GM18502 (cell line): Measurements from ENCODE around the gene SLC15A3.

Experiments used
- ATAC-seq: cut with Tn5 transposase; IDR thresholded peaks from one replicate; pipeline ENCODE4 v1.9.1; 2021; ENCODE audit warnings: mild to moderate bottlenecking; ENCODE audit not compliant: unreplicated experiment, poor library complexity

Gene SLC15A3

DNA sequence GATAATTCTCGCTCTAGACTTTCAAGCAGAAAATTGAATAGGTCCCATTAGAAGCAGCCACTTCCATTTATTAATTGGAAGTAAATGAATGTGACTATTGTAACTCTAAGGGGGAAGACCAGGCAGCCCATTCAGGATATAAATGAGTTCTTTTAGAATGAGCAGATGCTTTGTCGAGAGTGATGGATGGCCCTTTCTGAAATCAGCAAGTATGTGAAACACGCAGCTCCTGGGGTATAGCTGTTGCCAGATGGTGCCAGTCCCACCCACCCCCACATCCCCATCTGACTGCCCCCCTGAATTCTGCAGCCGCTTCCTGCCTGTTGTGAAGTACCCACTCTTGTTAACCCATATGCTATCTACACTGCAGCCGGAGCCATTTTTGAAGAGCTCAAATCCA, 3.7 kb downstream of the SLC15A3 start:
- ATAC-seq, result no peak

DNA sequence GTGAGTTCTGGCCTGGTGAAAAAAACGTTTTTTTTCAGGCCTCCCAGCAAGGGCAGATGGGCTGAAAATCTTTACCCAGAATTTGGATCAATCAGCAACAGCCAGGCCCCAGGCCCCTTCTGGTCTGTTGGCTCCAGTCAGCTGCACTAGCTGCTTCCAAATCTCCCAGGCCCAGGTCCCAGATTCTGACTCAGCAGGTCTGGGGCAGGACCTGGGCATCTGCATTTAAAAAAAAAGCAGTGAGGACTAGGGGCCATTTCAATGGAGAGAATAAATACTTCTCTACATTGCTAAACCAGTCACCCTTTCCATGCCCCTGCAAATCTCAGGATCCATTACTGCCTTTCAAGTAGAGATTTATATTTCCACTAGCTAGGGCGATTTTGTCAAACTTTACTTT, 4.3 kb downstream of the SLC15A3 start:
- no peak for ATAC-seq

DNA sequence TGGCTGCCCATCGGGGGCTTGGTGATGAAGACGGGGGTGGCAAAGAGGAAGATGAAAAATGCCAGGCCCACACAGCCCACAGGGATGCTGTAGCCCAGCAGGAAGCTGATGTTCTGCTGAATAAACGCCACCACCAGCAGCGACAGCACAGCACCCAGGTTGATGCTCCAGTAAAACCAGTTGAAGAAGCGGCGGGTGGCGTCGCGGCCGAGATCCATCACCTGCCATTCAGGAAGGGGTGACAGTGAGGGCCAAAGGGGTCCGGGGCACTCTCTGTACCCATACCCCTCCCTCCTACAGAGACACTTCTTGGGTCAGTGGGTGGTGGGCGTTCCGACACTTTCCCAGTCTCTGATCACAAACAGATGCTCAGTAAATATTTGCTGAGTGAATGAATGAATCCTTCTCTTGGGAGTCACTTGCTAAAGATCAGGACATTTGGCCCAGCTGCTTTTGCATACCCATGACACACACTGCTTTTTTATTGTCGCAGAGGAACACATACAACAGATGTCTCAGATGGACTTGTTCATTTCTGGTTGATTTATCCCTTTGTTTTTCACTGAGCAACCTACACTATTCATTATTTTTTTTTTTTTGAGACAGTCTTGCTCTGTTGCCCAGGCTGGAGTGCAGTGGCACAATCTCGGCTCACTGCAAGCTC, 5.2 kb downstream of the SLC15A3 start:
- ATAC-seq, result no peak

DNA sequence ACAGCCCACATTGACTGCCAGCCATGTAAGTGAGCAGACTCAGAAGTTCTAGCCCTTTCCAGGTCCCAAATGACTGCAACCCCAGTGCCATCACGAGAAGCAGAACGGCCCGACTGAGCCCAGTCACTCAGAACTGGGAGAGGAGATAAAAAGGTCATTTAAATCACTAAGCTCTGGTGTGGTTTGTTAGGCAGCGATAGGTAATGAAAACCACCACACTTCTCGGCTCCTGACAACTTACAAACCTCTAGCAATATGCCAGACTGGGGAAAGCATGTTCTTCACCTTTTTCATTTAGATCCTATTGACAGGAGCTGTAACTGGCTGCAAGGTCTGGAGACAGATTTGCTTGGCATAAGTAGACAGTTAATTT, 6.7 kb downstream of the SLC15A3 start:
- no peak for ATAC-seq

DNA sequence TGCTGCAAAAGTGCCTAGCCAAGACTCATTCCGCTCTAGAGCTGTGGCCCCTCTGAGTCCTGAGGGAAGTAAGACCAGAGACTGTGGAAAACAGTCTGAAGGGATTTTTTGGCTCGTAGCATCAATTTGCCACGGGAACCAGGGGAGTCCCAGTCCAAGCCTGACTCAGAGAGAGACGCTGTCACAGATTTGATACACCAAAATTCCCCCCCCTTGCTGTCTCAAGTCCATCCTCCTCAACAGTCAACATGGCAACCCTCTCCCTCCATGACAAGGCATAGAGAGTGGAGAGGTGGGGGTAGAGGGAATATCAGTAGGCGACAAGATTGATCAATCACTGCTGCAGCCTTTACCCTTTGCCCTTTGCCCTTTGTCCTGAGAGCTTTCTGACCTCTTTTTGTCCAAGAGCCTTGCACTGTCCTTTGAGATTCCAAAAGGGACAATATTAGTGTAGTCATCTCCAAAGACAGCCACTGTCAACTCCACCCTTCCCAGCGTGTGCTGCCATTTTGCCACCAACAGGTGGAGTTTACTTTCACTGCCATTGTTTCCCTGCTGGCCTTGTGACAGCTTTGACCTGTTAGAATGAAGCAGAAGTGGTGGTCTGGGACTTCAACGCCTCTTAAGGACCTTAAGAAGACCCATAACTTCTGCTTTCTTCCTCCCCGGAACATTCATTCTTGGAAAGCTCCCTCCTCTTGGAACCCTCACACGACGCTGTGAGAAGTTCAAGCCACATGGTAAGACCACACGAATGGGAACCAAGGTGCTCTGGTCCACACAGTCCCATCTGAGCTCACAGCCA, 7.3 kb downstream of the SLC15A3 start:
- ATAC-seq, result no peak

DNA sequence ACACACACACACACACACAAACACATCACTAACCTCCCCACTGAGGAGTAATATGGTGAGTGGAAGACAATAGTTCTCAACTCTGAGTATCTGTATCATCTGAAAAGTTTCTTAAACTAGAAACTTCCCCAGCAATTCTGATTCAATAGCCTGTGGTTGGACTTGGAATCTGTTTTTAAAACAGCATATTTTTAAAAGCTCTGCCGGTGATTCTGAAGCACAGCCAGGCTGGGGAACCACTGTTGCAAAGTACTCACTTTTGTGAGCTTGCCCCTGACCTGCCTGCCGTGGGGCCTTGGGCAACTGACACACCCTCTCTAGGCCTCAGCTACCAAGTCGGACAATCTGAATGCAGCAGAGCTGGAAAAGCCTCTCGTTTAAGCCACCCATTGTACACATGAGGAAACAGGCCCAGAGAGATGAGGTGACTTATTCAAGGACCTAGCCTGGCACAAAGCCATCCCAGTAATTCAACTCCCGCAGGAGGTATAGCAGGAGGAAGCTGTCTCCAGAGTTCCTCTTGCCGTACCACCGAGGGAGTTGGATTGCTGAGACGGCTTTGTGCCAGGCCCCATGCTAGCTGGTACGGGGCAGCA, 8.9 kb downstream of the SLC15A3 start:
- no peak for ATAC-seq

DNA sequence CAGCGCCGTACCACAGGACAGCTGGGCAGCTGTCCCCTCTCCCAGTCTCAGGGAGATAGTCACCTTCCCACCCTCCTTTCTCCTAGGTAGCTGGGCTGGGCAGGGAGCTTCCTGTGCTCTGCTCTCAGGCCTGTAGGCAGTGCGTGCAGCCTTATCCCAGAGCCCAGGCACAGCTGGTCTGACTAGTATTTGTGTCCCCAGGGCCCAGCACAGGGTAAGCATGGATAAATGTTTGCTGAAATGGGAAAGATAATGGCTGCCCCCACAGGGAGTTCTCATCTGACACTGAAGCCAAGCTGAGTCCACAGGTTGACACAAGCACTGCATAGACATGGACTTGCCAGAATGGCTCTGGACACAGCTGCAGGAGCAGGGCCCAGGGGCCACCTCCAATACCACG, 9.8 kb downstream of the SLC15A3 start:
- no peak for ATAC-seq

DNA sequence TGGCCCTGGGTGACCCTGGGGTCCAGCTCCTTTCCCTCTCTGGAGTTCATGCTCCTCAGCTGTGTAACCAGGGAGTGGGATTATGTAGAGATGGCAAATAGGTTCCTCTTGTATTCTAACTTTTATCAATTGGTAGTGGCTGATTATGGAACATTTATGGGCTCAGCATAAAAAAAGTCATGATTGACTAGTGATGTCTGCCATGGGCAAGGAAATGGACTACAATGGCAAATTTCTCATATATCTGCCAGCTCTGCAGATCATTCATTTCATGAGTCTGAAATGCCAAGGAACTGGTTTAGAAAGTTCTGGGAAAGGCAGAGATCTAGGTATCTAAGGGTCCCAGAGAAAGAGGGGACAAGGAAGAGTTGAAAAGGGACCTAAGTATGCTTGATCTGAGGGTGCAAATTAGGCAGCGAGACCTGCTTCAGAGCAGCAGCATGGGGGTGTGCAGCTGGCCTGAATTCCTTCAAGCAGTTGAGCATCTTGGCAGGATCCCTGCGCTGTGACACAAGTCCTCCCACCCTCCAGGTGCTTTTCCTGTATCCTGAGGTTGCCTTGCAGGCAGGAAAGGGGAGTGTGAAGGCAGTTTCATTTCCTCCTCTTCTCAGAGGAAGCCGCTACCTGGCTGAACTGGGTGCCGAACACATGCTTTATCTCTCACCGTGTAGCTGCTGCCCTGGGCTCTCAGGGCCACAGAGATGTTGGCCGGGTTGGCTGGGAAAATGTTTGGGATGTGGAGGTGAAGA, 10.4 kb downstream of the SLC15A3 start:
- ATAC-seq, result no peak

DNA sequence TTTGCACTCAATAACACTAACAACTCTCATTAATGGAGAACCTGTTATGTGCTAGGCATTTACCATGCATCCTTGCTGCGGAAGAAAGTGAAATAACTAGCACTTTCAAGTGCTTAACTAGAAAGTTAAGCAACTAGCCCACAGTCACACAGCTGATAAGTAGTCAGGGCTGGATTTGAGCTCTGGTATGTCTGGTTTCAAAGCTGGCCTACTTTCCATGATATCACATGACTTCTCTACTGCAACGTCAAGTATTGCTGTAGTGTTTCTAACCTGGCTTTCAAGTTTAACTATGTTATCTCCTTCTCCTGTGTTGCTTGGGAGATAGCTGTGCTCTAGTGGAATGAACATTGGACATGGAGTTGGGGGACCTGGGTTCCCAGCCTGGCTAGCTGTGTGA, 12.1 kb downstream of the SLC15A3 start:
- ATAC-seq, result no peak

DNA sequence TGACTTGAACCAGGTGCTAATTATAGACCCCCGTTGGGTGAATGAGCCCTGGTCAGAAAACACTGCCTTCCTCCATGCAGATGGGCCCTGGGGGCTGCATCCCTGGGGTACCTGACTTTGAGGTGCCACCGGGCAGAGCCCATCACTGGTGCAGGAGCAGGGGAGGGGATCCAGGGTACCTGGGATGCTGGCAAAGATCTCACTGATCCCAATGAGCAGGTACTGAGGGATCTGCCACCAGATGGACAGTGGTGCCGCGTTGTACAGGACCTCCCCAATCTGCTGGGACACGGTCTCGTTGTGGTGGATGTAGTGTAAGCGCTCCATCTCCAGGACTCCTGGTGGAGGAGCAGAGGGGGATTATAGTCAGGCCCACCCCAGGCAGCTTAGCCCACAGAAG, 12.7 kb downstream of the SLC15A3 start:
- no peak for ATAC-seq

DNA sequence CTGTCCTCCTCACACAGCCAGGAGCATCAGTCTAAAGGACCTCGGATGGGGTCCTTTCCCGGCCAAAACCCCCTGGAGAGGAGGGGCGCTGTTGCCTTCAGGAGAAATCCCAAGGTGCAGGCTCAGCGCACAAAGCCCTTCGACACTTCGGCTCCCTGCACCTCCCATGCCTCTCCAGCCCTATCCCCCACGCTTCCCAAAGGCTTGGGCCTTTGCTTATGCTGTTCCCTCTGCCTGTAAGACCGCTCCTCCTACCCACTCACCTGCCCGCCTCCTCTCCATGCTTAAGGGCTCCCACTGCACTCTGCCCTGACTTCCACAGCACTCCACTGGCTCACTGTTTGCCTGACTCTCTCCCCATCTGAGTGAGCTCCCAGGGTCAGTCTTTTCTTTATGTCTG, 13.5 kb downstream of the SLC15A3 start:
- no peak for ATAC-seq

DNA sequence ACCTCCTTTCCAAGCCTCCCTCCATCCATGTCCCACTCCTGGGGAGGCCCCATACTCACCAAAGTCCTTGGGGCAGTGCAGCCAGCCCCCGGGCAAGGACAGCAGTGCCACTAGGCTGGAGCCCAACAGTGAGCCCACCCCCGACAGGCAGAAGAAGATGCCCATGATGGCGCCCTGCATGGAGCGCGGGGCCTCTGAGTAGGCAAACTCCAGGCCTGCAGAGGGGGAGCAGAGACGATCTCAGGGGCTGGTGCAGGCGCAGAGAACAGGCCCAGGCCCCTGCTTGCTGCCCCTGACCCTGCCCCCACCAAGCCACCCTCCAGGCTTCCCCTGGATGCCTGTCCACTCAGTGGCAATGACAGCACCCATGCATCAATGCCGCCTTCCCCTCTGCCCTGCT, 14.2 kb downstream of the SLC15A3 start:
- ATAC-seq, result no peak

DNA sequence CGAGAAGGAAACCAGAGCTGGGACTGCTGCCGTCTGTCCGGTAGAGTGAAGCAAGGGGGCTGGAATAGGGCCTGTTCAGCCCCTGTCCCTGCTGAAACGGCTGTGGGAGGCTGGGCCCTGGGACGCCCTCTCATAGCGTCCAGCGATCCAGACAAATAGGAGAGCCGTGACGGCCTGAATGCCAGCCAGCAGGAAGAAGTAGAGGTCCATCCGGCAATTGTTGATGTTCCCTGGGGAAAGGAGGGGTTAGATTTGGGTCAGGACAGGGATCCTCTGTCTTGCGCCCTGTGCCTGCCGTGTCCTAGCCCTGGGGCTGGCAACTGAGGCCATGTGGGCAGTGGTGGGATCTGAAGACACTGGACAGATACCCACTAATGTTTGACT, 14.8 kb downstream of the SLC15A3 start:
- no peak for ATAC-seq

DNA sequence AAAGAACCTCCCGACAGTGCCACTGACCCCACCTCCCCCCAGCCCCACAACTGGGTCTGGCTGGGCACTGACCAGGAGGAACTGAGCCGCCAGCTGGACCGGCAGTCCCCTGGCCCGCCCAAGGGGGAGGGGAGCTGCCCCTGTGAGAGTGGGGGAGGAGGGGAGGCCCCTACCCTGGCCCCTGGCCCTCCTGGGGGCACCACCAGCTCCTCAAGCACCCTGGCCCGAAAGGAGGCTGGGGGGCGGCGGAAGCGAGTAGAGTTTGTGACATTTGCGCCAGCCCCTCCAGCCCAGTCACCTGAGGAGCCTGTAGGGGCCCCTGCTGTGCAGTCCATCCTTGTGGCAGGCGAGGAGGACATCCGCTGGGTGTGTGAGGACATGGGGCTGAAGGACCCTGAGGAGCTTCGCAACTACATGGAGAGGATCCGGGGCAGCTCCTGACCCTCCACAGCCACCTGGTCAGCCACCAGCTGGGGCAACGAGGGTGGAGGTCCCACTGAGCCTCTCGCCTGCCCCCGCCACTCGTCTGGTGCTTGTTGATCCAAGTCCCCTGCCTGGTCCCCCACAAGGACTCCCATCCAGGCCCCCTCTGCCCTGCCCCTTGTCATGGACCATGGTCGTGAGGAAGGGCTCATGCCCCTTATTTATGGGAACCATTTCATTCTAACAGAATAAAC, 15.4 kb downstream of the SLC15A3 start:
- no peak for ATAC-seq

DNA sequence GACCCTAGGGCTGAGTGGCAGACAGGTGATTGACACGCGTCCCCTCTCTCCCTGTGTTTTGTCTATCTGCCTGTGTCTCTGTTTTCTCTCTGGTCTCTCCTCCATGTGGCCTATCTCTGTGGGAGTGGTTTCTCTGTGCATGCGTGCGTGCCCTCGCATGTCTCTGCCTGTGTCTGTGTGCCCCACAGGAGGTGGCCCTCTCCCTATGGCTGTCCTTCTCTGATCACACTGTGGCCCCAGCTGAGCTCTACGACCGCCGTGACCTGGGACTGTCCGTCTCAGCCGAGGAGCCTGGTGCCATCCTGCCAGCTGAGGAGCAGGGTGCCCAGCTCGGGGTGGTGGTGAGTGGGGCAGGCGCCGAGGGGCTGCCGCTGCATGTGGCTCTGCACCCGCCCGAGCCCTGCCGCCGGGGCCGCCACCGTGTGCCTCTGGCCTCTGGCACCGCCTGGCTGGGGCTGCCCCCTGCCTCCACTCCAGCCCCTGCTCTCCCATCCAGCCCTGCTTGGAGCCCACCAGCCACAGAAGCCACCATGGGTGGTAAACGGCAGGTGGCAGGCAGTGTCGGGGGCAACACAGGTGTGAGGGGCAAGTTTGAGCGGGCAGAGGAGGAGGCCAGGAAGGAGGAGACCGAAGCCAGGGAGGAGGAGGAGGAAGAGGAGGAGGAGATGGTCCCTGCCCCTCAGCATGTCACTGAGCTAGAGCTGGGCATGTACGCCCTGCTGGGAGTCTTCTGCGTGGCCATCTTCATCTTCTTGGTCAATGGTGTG, 16.1 kb downstream of the SLC15A3 start:
- no peak for ATAC-seq

DNA sequence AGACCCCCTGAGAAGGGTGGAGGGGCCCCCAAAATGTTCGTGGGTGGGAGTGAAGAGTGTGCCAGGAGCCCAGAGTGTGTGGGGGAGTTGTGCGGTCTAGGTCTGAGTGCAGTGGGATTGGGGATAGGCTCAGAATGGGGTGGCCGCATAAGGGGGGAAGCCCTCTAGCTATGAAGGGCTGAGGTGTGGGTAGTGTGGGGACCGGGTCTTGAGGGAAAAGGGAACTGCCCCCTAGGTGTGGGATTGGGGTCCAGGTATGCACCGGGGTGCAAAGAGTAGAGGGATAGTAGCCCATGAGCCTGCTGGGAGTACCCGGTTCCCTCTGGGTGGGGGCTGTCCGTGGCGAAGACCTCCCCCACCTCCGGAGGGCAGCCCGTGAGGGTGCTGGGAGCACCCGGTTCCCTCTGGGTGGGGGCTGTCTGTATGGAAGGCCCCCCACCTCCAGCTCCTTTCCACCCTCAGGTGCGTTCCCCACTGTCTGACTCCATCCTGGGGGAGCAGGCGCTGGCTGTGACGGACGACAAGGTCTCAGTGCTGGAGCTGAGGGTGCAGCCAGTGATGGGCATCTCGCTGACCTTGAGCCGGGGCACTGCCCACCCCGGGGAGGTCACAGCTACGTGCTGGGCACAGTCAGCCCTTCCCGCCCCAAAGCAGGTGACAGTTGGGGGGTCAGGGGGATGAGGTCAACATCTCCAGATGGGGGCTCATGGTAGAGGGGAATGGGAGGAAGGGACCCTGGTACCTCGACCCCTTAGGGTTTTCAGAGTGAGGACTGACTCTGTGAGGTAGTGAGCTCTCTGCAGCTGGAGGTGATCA, 17.0 kb downstream of the SLC15A3 start:
- ATAC-seq, result no peak

DNA sequence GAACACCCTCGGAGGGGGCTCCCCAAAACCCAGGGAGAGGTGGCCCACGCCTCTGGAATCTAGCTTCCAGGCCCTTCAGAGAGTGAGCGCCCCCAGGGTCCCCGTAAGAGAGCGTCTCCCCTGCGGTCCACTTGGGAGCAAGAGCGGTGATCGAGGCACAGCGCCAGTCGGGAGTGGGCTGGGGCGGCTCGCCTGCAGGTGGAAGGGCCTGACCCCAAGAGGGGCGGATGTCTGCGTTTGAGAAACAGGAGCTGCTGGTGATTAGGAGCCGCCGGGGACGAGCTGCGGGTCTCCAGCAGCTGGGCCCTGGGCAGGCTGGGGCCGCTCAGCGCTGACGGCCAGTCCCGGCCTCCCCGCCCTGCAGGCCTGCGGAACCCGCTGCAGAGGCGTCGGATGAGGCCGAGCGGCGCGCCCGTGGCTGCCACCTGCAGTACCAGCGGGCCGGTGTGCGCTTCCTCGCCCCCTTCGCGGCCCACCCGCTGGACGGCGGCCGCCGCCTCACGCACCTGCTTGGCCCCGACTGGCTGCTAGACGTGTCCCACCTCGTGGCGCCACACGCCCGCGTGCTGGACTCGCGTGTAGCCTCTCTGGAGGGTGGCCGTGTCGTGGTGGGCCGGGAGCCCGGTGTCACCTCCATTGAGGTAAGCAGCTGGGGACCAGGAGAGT, 17.7 kb downstream of the SLC15A3 start:
- ATAC-seq, result no peak

DNA sequence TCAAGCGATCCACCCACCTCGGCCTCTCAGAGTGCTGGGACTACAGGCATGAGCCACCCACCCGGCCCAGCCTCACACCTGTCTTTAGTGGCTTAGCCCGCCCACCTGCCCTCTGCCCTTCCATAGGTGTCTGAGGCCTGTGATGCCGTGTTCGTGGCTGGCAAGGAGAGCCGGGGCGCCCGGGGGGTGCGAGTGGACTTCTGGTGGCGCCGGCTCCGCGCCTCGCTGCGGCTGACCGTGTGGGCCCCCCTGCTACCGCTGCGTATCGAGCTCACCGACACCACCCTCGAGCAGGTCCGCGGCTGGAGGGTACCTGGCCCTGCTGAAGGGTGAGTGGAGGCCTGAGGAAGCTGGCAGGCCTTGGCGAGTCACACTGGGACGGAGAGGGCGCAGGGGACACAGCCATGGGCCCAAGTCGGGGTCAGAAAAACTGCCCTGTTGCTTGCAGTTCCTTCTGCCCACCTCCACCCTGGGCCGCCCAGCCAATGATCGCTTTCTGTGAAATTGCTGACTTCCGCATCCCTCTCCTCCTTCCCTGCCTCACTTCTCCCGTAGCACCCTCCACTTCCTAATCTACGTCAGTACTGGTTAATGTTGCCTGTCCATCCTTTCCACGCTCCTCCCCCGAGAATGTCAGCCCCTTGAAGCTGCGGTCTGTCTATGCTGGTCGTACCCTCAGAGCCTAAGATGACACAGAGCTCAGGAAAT, 18.4 kb downstream of the SLC15A3 start:
- ATAC-seq, result no peak
